ENCODE data around the gene TEAD3. TPM values are rescaled to one million over a fixed set of nuclear protein-coding genes. Genes with fewer than 3 reads are reported as not detected.

Gene TEAD3
- total and polyA plus RNA-seq, 10 of the 15 experiments (the other 5 are each of a cell fraction or from before 2014, with no cell fraction given): 0.02 to 0.28 (median 0.18) TPM; not detected in 5

DNA sequence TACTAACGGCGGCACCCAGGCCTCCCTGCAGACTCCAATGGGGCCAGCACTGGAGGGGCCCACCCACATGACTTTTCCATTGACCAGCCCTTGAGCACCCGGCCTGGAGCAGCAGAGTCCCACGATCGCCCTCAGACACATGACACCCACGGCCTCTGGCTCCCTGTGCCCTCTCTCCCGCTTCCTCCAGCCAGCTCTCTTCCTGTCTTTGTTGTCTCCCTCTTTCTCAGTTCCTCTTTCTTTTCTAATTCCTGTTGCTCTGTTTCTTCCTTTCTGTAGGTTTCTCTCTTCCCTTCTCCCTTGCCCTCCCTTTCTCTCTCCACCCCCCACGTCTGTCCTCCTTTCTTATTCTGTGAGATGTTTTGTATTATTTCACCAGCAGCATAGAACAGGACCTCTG lies 70.8 kb downstream of the TEAD3 start (continued):
- TF ChIP-seq, protein P1, sequence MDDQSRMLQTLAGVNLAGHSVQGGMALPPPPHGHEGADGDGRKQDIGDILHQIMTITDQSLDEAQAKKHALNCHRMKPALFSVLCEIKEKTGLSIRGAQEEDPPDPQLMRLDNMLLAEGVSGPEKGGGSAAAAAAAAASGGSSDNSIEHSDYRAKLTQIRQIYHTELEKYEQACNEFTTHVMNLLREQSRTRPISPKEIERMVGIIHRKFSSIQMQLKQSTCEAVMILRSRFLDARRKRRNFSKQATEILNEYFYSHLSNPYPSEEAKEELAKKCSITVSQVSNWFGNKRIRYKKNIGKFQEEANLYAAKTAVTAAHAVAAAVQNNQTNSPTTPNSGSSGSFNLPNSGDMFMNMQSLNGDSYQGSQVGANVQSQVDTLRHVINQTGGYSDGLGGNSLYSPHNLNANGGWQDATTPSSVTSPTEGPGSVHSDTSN (IDR thresholded peaks at IDR 0.05; ENCODE audit: insufficient replicate concordance, low read depth, low read length): no peak
- TF ChIP-seq RAD51 (IDR thresholded peaks at IDR 0.05) (no peak), CHD1 (IDR thresholded peaks at IDR 0.05; ENCODE audit: low read depth, low read length) (no peak), POLR2AphosphoS2 (IDR thresholded peaks at IDR 0.05; ENCODE audit: low read depth, low read length) (no peak), CEBPB (IDR thresholded peaks at IDR 0.05; ENCODE audit: borderline replicate concordance in 1 of 2, low read depth in 2 of 2, low read length in 2 of 2) (no peak), FOS (IDR thresholded peaks at IDR 0.05; ENCODE audit: borderline replicate concordance, extremely low read depth, insufficient read length) (no peak), GATAD2B (conservative IDR thresholded peaks at IDR 0.05; ENCODE audit: low read depth) (no peak), IKZF2 (IDR thresholded peaks at IDR 0.05) (peak; percentile 37 to 59; a peak in 2 of 4 replicates), BCL3 (IDR thresholded peaks at IDR 0.05; ENCODE audit: borderline replicate concordance, insufficient read depth, low read depth, low read length, poor library complexity, severe bottlenecking) (no peak), MTA3 (IDR thresholded peaks at IDR 0.05; ENCODE audit: borderline replicate concordance, low read length) (no peak), HDAC2 (IDR thresholded peaks at IDR 0.05) (no peak), HCFC1 (IDR thresholded peaks at IDR 0.05; ENCODE audit: low read length) (no peak), IKZF1 (conservative IDR thresholded peaks at IDR 0.05) (0 out of 2 replicates have a peak, but pooled peaks have one; percentile 19), ETV6 (conservative IDR thresholded peaks at IDR 0.05 in 1 of 2, IDR thresholded peaks at IDR 0.05 in 1 of 2; ENCODE audit: borderline replicate concordance in 1 of 2, low read depth in 1 of 2) (no peak), KLF5 (IDR thresholded peaks at IDR 0.05; ENCODE audit: partially characterized antibody) (no peak), ZZZ3 (IDR thresholded peaks at IDR 0.05; ENCODE audit: control insufficient read depth, insufficient read length, low read depth) (no peak)

All from GM12878 (cell line).